NCI-H82 treated with DMSO at 0.1 percent for 48 hours (cell line): ENCODE measurements around the gene EPB41L2.
"Not testable (repeated sequence)": the region's sequence is repeated elsewhere in the genome, so short reads cannot be mapped to it uniquely, and the experiment has no call there.

Source experiments
- DNase-seq: peaks from one replicate; lab custom pipeline; 2025; ENCODE audit not compliant: unreplicated experiment; lab: John Stamatoyannopoulos, UW

Gene EPB41L2

GRCh38 chr6:130920969-130921368 is 142.1 kb downstream of the EPB41L2 start:
- DNase-seq, result no peak

GRCh38 chr6:130918171-130918570 is 144.9 kb downstream of the EPB41L2 start:
- no peak for DNase-seq

DNA sequence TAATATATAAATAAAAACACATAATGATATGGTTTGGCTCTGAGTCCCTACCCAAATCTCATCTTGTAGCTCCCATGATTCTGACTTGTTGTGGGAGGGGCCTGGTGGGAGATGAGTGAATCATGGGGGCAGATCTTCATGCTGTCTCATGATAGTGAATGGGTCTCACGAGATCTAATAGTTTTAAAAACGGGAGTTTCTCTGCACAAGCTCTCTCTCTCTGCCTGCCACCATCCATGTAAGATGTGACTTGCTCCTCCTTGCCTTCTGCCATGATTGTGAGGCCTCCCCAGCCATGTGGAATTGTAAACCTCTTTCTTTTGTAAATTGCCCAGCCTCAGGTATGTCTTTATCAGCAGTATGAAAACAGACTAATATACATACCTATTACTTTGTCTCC is 147.4 kb downstream of the EPB41L2 start:
- not testable (repeated sequence) for DNase-seq

DNA sequence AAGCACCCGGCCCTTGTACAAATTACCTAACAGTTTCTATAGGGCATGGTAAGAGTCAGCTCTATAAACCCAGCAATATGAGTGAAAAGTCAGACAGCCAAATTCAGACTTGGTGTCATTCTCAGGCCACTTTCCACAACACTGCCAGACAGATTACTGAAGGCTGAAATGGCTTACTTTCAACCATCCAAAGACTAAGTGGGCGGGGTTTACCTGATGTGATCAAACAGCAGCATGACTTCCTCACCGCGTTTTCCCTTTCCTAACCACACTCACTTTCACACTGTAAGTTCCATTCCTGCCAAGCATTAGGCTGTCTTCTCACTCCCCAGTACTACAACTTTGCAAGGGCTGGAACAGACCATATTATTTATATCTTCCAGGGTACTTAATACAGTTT is 149.9 kb downstream of the EPB41L2 start:
- DNase-seq, result no peak

GRCh38 chr6:130912434-130912833 is 150.6 kb downstream of the EPB41L2 start:
- no peak for DNase-seq

DNA sequence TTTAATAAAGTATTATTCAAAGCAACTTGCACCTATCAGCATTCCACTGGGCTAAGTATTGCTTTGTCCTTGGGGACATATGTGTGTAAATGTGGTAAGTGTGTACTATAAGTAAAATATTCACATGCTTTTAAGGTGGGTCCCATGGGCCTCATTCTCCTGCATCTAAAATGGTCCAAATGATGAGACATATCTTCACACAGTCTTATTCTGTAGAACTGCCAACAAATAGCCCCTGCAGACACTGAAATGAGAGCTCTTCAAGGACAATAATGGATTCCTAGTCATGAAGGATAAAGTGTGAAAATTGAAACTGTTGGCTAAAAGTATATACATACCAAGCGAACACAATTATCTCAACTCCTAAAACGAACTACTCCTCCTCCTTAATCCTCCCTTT is 154.1 kb downstream of the EPB41L2 start:
- no peak for DNase-seq

- no peak for DNase-seq
Measured at GRCh38 chr6:130908188-130908587, 154.9 kb downstream of the EPB41L2 start.

- DNase-seq, result no peak
Measured at GRCh38 chr6:130907687-130908086, 155.4 kb downstream of the EPB41L2 start.

DNA sequence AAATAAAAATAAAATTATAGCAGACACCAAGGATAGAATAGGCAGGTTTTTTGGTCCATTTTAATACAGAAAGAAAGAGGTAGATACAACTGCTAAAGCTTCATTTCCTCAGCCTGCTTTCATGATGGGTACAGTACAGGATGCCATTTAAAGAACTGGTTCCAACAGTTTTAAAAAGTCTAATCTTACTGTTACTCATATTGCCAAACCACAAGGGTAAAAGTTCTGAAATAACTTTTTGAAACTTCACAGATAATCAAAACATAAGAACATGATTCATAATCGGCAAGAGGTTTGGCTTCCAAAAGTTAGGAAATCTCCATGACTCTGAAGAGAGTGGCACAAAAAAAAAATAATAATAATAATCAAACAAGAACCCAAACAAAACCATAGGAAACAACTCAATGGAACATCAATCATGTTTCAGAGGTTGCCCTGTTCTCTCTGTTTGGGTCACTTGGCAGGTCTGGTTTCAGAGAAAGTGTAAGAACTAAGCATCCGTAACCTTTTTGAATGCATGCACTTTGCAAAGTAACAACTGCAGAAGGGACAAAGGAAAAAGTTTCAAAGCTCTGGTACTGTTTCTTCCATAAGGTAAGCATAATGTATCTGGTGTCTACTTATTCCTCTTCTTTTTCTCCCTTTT is 156.2 kb downstream of the EPB41L2 start:
- DNase-seq, result no peak

GRCh38 chr6:130903602-130904001 is 159.4 kb downstream of the EPB41L2 start:
- no peak for DNase-seq

DNA sequence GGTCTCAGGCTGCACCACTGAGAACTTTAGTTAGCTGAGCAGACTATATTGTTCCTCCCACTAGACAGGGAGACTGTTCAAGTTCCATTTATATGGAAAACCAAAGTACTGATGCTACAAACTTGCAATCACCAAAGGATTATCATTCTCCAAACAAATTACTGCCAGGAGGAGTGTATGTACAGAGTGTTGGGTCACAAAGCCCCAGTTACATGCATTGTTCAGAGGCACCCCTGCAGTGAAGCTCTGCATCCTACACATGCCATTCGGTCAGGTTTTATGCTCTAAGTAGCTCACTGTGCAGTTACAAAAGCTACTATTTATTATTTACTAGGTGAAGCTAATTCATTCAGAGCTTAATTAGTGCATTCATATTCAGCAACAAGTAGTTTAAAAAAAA is 160.0 kb downstream of the EPB41L2 start:
- no peak for DNase-seq

- no peak for DNase-seq
Measured at GRCh38 chr6:130900913-130901312, 162.1 kb downstream of the EPB41L2 start.

GRCh38 chr6:130896249-130896648 is 166.8 kb downstream of the EPB41L2 start:
- no peak for DNase-seq

GRCh38 chr6:130895516-130895915 is 167.5 kb downstream of the EPB41L2 start:
- no peak for DNase-seq

- no peak for DNase-seq
Measured at GRCh38 chr6:130893766-130894165, 169.3 kb downstream of the EPB41L2 start.

- DNase-seq, result no peak
Measured at GRCh38 chr6:130893277-130893676, 169.8 kb downstream of the EPB41L2 start.

- DNase-seq, result no peak
Measured at GRCh38 chr6:130890521-130890971, 172.5 kb downstream of the EPB41L2 start.

DNA sequence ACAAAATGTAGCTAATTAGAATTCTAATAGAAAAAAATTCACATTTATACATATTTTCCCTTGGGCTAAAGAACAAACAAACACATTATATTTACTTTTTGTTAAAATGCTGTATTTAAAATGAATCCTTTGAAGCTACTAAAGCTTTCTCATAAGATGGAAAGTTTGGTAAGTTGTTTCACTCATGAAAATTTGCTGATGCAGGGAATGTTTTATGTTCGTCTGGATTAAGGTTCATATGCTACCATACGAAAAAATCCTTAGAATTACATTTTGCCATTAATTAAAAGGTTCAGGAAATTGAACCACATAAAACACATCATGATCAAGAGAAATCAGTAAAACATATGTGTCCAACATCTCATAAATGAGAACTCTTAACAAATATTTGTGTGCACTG is 173.6 kb downstream of the EPB41L2 start:
- no peak for DNase-seq

- no peak for DNase-seq
Measured at GRCh38 chr6:130888246-130888645, 174.8 kb downstream of the EPB41L2 start.

- no peak for DNase-seq
Measured at GRCh38 chr6:130886966-130887365, 176.1 kb downstream of the EPB41L2 start.

- DNase-seq, result peak; percentile 49
Measured at GRCh38 chr6:130885392-130886192, 177.5 kb downstream of the EPB41L2 start.

- DNase-seq, result no peak
Measured at GRCh38 chr6:130882370-130882769, 180.7 kb downstream of the EPB41L2 start.
